ENCODE measurements around the gene RETN.

RETN gene

DNA sequence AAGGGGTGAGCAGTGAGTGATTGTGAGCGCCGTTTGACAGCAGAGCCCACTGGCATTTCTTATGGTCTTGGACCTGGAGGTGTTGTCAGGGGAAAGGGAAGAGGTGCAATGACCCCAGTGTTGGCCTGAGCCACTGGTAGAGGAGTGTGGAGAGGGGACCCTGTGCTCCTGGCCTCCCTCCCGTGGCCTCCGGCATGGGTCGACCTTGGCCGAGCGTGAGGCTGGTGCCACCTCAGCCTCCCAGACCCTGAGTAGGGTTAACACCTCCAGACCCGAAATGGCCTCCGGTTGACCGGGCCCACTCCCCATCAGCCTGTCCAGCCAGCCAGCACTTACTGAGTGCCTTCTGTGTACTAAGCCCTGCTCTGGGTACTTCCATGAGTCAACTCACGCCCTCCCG is 18.3 kb downstream of the RETN start:
- Histone ChIP-seq H3K4me2 (ENCODE audit: low read depth, low read length) (no peak overlapping the region), H3K27ac (ENCODE audit: low read length) (no peak overlapping the region), H3K9me2 (replicated peaks; ENCODE audit: insufficient read depth, low read length) (no peaks in the 10 kb centered on the region), H3K4me3 (ENCODE audit: low read length) (no peak overlapping the region), H3K27me3 (replicated peaks; ENCODE audit: insufficient read depth, low read length) (peaks cover 48% of the 10 kb centered on the region), H3K9ac (ENCODE audit: low read length) (no peak overlapping the region), H3F3A (ENCODE audit: insufficient read depth, low read length) (no peaks in the 10 kb centered on the region), H4K20me1 (ENCODE audit: insufficient read depth, low read length) (no peaks in the 10 kb centered on the region), H3K9me3 (replicated peaks; ENCODE audit: insufficient read depth, low read length) (no peaks in the 10 kb centered on the region), H3K79me2 (ENCODE audit: low read length) (no peaks in the 10 kb centered on the region), H3K36me3 (replicated peaks; ENCODE audit: insufficient read depth, low read length) (no peaks in the 10 kb centered on the region), H2AFZ (ENCODE audit: low read length) (no peak overlapping the region), H3K4me1 (ENCODE audit: low read length) (no peaks in the 10 kb centered on the region)
- DNase-seq = no peak
- no peak for TF ChIP-seq EZH2 (optimal IDR thresholded peaks at IDR 0.05; ENCODE audit: low read depth, low read length)
- no peak for TF ChIP-seq EZH2phosphoT487 (IDR thresholded peaks at IDR 0.05; ENCODE audit: low read length)
- TF ChIP-seq CTCF (IDR thresholded peaks at IDR 0.05; ENCODE audit: low read length) = no peak

DNA sequence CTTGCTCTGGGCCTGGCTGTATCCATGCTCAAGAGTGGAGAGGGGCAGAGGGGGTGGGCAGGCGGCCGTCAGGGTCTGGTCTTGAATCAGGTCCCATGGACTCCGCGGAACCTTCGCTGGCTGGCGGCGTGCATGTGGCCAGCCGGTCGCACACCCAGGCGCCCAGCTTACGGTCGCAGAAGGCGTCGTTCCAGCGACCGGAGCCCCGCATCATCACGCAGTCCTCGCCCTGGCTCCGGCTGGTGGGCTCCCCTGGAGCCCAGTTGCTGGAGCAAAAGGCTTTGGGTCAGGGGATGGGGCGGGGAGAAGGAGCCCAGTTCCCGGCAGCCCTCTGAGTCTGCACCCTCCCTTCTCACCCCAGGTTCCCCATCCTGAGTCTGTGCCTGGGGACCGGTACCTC is 20.3 kb downstream of the RETN start:
- Histone ChIP-seq H4K20me1 (ENCODE audit: insufficient read depth, low read length) (no peaks in the 10 kb centered on the region), H3K4me2 (ENCODE audit: low read depth, low read length) (no peak overlapping the region), H3K27ac (ENCODE audit: low read length) (no peak overlapping the region), H3K4me1 (ENCODE audit: low read length) (no peaks in the 10 kb centered on the region), H3F3A (ENCODE audit: insufficient read depth, low read length) (no peaks in the 10 kb centered on the region), H3K36me3 (replicated peaks; ENCODE audit: insufficient read depth, low read length) (no peaks in the 10 kb centered on the region), H3K27me3 (replicated peaks; ENCODE audit: insufficient read depth, low read length) (peaks cover 64% of the 10 kb centered on the region), H3K4me3 (ENCODE audit: low read length) (no peak overlapping the region), H3K9me2 (replicated peaks; ENCODE audit: insufficient read depth, low read length) (no peaks in the 10 kb centered on the region), H3K9ac (ENCODE audit: low read length) (no peak overlapping the region), H3K9me3 (replicated peaks; ENCODE audit: insufficient read depth, low read length) (no peaks in the 10 kb centered on the region), H3K79me2 (ENCODE audit: low read length) (no peaks in the 10 kb centered on the region), H2AFZ (ENCODE audit: low read length) (no peak overlapping the region)
- no peak for DNase-seq
- no peak for TF ChIP-seq CTCF (IDR thresholded peaks at IDR 0.05; ENCODE audit: low read length)
- TF ChIP-seq EZH2 (optimal IDR thresholded peaks at IDR 0.05; ENCODE audit: low read depth, low read length) = no peak
- no peak for TF ChIP-seq EZH2phosphoT487 (IDR thresholded peaks at IDR 0.05; ENCODE audit: low read length)

- Histone ChIP-seq H2AFZ (ENCODE audit: low read length) (no peak overlapping the region), H3K4me1 (ENCODE audit: low read length) (no peaks in the 10 kb centered on the region), H3K4me3 (ENCODE audit: low read length) (no peak overlapping the region), H3F3A (ENCODE audit: insufficient read depth, low read length) (no peaks in the 10 kb centered on the region), H3K27me3 (replicated peaks; ENCODE audit: insufficient read depth, low read length) (peaks cover 76% of the 10 kb centered on the region), H4K20me1 (ENCODE audit: insufficient read depth, low read length) (no peaks in the 10 kb centered on the region), H3K79me2 (ENCODE audit: low read length) (no peaks in the 10 kb centered on the region), H3K9ac (ENCODE audit: low read length) (no peak overlapping the region), H3K9me2 (replicated peaks; ENCODE audit: insufficient read depth, low read length) (no peaks in the 10 kb centered on the region), H3K4me2 (ENCODE audit: low read depth, low read length) (no peak overlapping the region), H3K27ac (ENCODE audit: low read length) (no peak overlapping the region), H3K9me3 (replicated peaks; ENCODE audit: insufficient read depth, low read length) (no peaks in the 10 kb centered on the region), H3K36me3 (replicated peaks; ENCODE audit: insufficient read depth, low read length) (no peaks in the 10 kb centered on the region)
- no peak for TF ChIP-seq EZH2phosphoT487 (IDR thresholded peaks at IDR 0.05; ENCODE audit: low read length)
- no peak for DNase-seq
Observed at GRCh38 chr19:7690779-7691258, 22.0 kb downstream of the RETN start.

GRCh38 chr19:7691497-7691896 is 22.6 kb downstream of the RETN start:
- Histone ChIP-seq H3F3A (ENCODE audit: insufficient read depth, low read length) (no peaks in the 10 kb centered on the region), H3K4me2 (ENCODE audit: low read depth, low read length) (no peak overlapping the region), H3K4me1 (ENCODE audit: low read length) (no peaks in the 10 kb centered on the region), H4K20me1 (ENCODE audit: insufficient read depth, low read length) (no peaks in the 10 kb centered on the region), H3K9me3 (replicated peaks; ENCODE audit: insufficient read depth, low read length) (no peaks in the 10 kb centered on the region), H3K36me3 (replicated peaks; ENCODE audit: insufficient read depth, low read length) (no peaks in the 10 kb centered on the region), H3K9me2 (replicated peaks; ENCODE audit: insufficient read depth, low read length) (no peaks in the 10 kb centered on the region), H3K79me2 (ENCODE audit: low read length) (no peaks in the 10 kb centered on the region), H3K9ac (ENCODE audit: low read length) (no peak overlapping the region), H3K27ac (ENCODE audit: low read length) (no peak overlapping the region), H2AFZ (ENCODE audit: low read length) (no peak overlapping the region), H3K27me3 (replicated peaks; ENCODE audit: insufficient read depth, low read length) (peaks cover 82% of the 10 kb centered on the region), H3K4me3 (ENCODE audit: low read length) (no peak overlapping the region)
- no peak for DNase-seq
- TF ChIP-seq EZH2 (optimal IDR thresholded peaks at IDR 0.05; ENCODE audit: low read depth, low read length) = no peak
- no peak for TF ChIP-seq CTCF (IDR thresholded peaks at IDR 0.05; ENCODE audit: low read length)
- TF ChIP-seq EZH2phosphoT487 (IDR thresholded peaks at IDR 0.05; ENCODE audit: low read length) = no peak

All from MM.1S (cell line).